NCI-H146 treated with DMSO at 0.1 percent for 48 hours (cell line): ENCODE measurements around the gene P2RX2.
"Not testable (repeated sequence)": the region's sequence is repeated elsewhere in the genome, so short reads cannot be mapped to it uniquely, and the experiment has no call there.

ENCODE experiments used
- DNase-seq: peaks from one replicate; lab custom pipeline; 2025; ENCODE audit not compliant: unreplicated experiment; lab: John Stamatoyannopoulos, UW

Gene P2RX2

GRCh38 chr12:132583411-132583710 is 35.2 kb upstream of the P2RX2 start:
- no peak for DNase-seq

GRCh38 chr12:132583736-132584135 is 34.8 kb upstream of the P2RX2 start:
- no peak for DNase-seq

GRCh38 chr12:132584429-132584828 is 34.1 kb upstream of the P2RX2 start:
- DNase-seq: no peak

GRCh38 chr12:132585177-132585576 is 33.4 kb upstream of the P2RX2 start:
- no peak for DNase-seq

GRCh38 chr12:132586929-132587328 is 31.6 kb upstream of the P2RX2 start:
- DNase-seq: no peak

- DNase-seq: no peak
Measured at GRCh38 chr12:132587781-132588180, 30.8 kb upstream of the P2RX2 start.

GRCh38 chr12:132588319-132588718 is 30.3 kb upstream of the P2RX2 start:
- DNase-seq: no peak

- no peak for DNase-seq
Measured at GRCh38 chr12:132588821-132589669, 29.5 kb upstream of the P2RX2 start.

- no peak for DNase-seq
Measured at GRCh38 chr12:132591107-132591935, 27.3 kb upstream of the P2RX2 start.

- DNase-seq: no peak
Measured at GRCh38 chr12:132592282-132592970, 26.1 kb upstream of the P2RX2 start.

- DNase-seq: no peak
Measured at GRCh38 chr12:132593071-132593470, 25.5 kb upstream of the P2RX2 start.

- DNase-seq: no peak
Measured at GRCh38 chr12:132593521-132593920, 25.1 kb upstream of the P2RX2 start.

GRCh38 chr12:132593938-132594358 is 24.6 kb upstream of the P2RX2 start:
- peak; percentile 98 for DNase-seq

- DNase-seq: no peak
Measured at GRCh38 chr12:132595183-132595582, 23.4 kb upstream of the P2RX2 start.

- no peak for DNase-seq
Measured at GRCh38 chr12:132596016-132596415, 22.6 kb upstream of the P2RX2 start.

- peak; percentile 11 for DNase-seq
Measured at GRCh38 chr12:132597333-132598316, 21.0 kb upstream of the P2RX2 start.

- not testable (repeated sequence) for DNase-seq
Measured at GRCh38 chr12:132599502-132599901, 19.1 kb upstream of the P2RX2 start.

- peak; percentile 76 for DNase-seq
Measured at GRCh38 chr12:132600048-132601032, 18.2 kb upstream of the P2RX2 start.

- no peak for DNase-seq
Measured at GRCh38 chr12:132601171-132601883, 17.2 kb upstream of the P2RX2 start.
